ENCODE data around the gene MICAL3.
"Not testable (repeated sequence)": the region's sequence is repeated elsewhere in the genome, so short reads cannot be mapped to it uniquely, and the experiment has no call there.

The MICAL3 gene

GRCh38 chr22:17997456-17997855 lies 26.9 kb downstream of the MICAL3 start:
- no peak for DNase-seq (ENCODE audit: low read depth in 2 of 2)

GRCh38 chr22:17995256-17995655 lies 29.1 kb downstream of the MICAL3 start:
- DNase-seq (ENCODE audit: low read depth in 2 of 2) = not testable (repeated sequence)

GRCh38 chr22:17994424-17995108 lies 29.8 kb downstream of the MICAL3 start:
- no peak for DNase-seq (ENCODE audit: low read depth in 2 of 2)

DNA sequence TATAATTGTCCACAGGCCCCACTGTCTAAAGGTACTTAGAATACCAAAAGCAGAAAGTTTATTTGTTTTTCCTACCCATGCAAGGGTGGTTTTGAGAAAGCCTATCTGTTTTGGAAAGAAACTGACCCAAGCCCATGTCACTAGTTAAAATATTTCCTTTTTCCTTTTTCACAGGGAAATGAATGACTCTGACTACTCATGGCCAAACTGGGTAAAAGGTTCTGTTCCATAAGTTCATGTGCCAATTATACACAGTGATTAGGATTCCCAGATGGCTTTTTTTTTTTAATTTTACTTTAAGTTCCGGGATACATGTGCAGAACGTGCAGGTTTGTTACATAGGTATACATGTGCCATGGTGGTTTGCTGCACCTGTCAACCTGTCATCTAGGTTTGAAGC lies 31.4 kb downstream of the MICAL3 start:
- not testable (repeated sequence) for DNase-seq (ENCODE audit: low read depth in 2 of 2)

DNA sequence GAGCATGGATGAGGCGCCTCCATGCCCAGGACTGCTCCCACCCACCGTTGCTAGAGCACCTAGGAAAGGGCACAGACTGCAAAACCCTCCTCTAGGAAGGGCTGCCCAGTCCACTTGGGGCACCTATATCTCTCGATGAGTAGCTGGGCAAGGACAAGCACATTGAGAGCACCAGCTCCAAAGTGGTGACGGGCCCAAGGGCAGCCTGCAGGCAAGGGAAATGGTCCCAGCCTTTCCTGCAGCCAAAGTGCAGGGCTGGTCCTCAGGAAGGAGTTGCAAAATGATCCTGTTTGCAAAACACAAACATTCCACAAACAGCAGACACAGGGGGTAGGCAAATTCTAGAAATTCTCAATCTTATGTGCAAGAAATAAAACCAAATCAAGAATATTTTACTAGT lies 32.4 kb downstream of the MICAL3 start:
- DNase-seq (ENCODE audit: low read depth in 2 of 2) = not testable (repeated sequence)

GRCh38 chr22:17990942-17991341 lies 33.4 kb downstream of the MICAL3 start:
- DNase-seq (ENCODE audit: low read depth in 2 of 2) = no peak

GRCh38 chr22:17990147-17990546 lies 34.2 kb downstream of the MICAL3 start:
- no peak for DNase-seq (ENCODE audit: low read depth in 2 of 2)

DNA sequence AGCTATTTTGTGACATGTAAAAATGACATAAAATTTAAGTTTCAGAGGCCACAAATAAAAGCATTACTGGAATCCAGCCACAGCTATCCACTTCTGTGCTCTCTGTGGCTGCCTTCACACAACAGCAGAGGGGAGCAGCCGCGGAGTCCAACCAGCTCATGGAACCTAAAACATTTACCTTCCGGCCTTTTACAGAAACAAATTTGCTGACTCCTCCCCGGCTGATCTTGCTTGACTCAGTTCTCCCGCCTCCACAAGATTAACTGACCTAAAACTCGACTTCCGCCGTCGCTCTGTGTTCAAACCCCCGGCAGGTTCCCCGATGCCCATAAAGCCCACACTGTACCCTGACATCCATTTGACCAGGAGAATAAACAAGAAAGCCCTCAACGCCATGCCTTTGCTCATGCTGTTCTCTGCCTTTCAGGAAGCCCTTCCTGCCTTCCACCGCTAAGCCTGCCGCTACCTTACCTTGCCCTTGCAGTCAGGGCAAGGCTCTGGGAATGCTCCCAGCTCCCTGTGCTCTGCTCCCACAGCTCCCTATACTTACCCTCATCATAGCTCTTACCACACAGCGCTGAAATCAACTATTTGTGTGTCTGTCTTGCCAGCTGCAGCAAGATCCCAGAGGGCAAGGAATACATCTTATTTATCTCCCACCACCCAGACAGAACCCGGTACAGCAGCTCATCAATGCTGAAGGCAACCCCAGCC lies 35.4 kb downstream of the MICAL3 start:
- no peak for DNase-seq (ENCODE audit: low read depth in 2 of 2)

GRCh38 chr22:17985606-17986005 lies 38.8 kb downstream of the MICAL3 start:
- no peak for DNase-seq (ENCODE audit: low read depth in 2 of 2)

GRCh38 chr22:17985071-17985470 lies 39.3 kb downstream of the MICAL3 start:
- not testable (repeated sequence) for DNase-seq (ENCODE audit: low read depth in 2 of 2)

DNA sequence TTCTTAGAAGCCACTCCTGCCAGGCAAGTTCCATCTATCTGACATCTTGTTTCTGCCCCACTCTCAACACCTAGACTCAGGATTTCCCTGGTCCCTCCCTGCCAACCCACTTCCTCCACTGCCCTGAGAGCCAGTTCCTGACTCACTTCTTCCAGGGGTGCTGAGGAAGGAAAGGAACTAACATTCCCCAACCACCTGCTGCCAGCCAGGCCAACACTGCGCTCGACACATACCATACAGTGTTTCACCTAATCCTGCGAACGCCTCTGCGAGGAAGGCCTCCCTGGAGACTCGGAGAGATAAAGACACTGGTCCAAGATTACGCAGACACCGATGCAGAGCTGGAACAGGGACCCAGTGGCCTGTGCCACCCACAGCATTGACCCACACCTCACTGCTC lies 40.2 kb downstream of the MICAL3 start:
- DNase-seq (ENCODE audit: low read depth in 2 of 2) = no peak

- no peak for DNase-seq (ENCODE audit: low read depth in 2 of 2)
Observed at GRCh38 chr22:17982572-17983141, 41.7 kb downstream of the MICAL3 start.

GRCh38 chr22:17981497-17981896 lies 42.9 kb downstream of the MICAL3 start:
- no peak for DNase-seq (ENCODE audit: low read depth in 2 of 2)

GRCh38 chr22:17980638-17981051 lies 43.7 kb downstream of the MICAL3 start:
- DNase-seq (ENCODE audit: low read depth in 2 of 2) = peak in 1 of 2 donors; percentile 11

GRCh38 chr22:17980015-17980590 lies 44.3 kb downstream of the MICAL3 start:
- DNase-seq (ENCODE audit: low read depth in 2 of 2) = no peak

DNA sequence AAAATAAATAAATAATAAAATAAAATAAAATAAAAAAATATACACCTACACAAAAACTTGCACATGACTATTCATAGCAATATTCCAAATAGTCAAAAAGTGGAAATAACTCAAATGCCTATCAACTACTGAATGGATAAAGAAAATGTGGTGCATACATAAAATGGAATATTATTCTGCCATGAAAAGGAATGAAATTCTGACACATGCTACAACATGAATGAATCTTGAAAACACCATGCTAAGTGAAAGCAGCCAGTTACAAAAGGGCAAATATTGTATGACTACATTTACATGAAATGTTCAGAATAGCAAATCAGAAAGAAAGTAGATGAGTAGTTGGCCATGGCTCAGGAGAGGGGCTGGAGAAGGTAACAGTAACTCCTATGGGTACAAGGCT lies 46.3 kb downstream of the MICAL3 start:
- no peak for DNase-seq (ENCODE audit: low read depth in 2 of 2)

DNA sequence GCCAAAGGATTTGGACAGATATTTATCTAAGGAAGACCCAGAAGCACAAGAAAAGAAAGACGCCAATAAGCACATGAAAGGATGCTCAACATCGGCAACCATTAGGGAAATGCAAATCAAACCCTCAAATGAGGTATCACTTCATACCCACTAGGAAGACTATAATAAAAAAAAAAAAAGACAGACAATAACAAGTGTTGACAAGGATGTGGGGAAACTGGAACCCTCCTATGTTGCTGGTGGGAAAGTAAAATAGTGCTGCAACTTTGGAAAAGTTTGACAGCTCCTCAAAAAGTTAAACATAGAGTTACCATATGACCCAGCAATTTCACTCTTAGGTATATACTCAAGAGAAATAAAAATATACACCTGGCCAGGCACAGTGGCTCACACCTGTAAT lies 47.0 kb downstream of the MICAL3 start:
- DNase-seq (ENCODE audit: low read depth in 2 of 2) = no peak

DNA sequence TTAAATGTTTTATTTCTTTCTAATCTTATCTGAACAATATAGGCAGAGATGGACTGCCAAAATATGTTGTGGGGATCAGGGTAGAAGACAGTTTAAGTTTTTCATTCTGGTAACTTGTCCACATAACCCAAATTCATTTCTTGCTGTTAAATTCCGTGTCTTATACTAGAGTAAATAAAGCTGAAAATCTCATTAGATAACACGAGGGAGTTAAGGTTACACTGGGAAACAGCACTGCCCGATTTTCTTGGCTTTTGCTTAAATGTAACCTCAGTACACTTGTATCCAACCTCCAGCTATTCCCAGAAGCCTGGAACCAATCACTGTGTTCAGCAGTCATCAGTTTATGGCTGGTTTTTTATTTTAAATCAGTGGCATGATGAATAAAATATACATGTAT lies 48.2 kb downstream of the MICAL3 start:
- DNase-seq (ENCODE audit: low read depth in 2 of 2) = no peak

DNA sequence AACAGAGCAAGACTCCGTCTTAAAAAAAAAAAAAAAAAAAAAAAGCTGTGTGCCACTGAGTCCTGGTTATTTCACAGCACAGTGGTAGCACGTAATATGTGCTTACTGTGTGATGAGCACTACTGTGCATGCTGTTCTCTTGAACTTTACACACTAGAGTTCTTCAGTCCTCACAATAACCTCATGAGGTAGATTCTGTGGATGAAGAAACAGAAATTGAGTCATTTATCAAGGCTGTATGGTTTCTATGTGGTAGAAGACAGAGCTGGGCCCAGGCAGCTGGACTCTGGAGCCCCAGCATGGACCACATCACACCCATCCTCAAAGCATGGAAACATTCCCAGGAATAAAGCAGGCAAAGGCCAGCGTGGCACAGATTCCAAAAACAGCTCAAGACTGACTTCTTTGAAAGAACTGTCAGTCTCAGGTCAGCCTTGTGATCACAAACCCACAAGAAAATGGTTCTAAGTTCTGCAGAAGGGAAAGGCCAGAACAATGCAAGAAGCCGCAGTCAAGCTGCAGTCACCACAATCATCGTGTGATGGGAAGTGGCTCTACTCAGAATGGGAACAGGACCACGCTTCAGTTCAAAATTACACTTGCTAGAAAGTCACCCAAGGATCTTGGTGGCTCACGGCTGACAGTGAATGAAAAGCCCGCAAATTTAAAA lies 49.5 kb downstream of the MICAL3 start:
- DNase-seq (ENCODE audit: low read depth in 2 of 2) = no peak

DNA sequence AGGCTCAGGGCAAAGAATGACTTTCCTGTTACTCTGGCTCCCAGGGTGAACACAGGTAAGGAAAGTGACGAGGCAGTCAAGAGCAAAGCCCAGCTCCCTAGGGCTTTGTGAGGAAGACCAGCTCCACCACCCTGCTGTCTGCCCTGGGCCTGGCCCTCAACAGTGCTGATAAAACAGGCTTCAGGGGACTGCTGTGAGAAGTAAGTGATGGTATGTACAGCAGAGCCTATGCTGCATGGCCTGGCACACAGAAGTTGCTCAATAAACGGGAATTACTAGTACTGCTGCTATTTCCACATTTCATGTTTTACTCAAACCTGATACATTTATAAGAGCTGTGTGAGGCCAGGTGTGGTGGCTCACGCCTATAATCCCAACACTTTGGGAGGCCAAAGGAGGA lies 50.3 kb downstream of the MICAL3 start:
- DNase-seq (ENCODE audit: low read depth in 2 of 2) = no peak

DNA sequence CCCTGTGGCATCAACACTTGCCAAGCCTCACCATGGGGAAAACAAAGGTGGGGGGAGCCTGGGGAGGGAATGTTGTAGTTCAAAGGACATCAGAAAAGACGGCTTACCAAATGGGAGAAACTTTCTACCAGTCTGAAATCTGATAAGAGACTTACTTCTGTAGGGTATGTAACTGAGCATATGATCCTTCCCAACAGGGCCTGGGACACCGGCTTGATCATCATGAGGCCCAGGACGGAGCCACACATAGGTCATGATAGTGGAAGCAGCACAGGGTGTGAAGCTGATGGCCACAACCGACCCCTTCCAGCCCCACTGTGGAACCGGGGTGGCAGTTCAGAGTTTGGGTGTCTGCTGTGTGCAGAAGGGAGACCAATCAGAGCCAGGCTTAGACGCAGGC lies 51.1 kb downstream of the MICAL3 start:
- DNase-seq (ENCODE audit: low read depth in 2 of 2) = no peak
